Pancreas (tissue), 10 donors: ENCODE data around the gene RAB39A. TPM values are rescaled to one million over a fixed set of nuclear protein-coding genes. Genes with fewer than 3 reads are reported as not detected.
A peak's percentile ranks its signal among the peaks of the same experiment; 100 is the strongest.

Experiments
- ATAC-seq, 4 donors: fragments of 200-7000 bp; cut with Tn5 transposase; one replicate each; pipeline versions ENCODE4 v1.8.0 to v1.9.1; 2020; ENCODE audit warnings: mild to moderate bottlenecking in 4 of 4, moderate library complexity in 4 of 4
- DNase-seq, 6 donors: peaks; one replicate each; pipeline ENCODE4 v3.0.0-alpha.2; 2020
- FAIRE-seq: peaks from 2 replicates; lab custom pipeline; 2012; peaks lifted over from hg19 to GRCh38; lab: Jason Lieb, UNC
- H3K27ac ChIP-seq, 4 donors: fragments of 200-600 bp; sonication (generic); 1 replicate in 3 of 4; 2 replicates in 1 of 4; pipeline versions ENCODE4 v1.5.0 to v1.8.0; 2020
- H3K27me3 ChIP-seq, 4 donors: fragments of 200-600 bp; one replicate each; pipeline ENCODE4 v1.8.0; 2021
- H3K36me3 ChIP-seq, 3 donors: fragments of 200-600 bp; sonication (generic) in 1 of 3; one replicate each; pipeline versions ENCODE4 v1.5.0 to v1.8.0; 2020 to 2021
- H3K4me1 ChIP-seq, 3 donors: fragments of 200-600 bp; one replicate each; pipeline ENCODE4 v1.8.0; 2021
- H3K4me3 ChIP-seq, 4 donors: fragments of 200-600 bp; sonication (generic) in 2 of 4; one replicate each; pipeline versions ENCODE4 v1.5.0 to v1.8.0; 2020 to 2021
- H3K9me3 ChIP-seq, 4 donors: fragments of 200-600 bp; one replicate each; pipeline ENCODE4 v1.8.0; 2021
- WGBS, 2 donors: extraction: QIAGEN DNeasy Blood & Tissue Kit; methylation state at CpG; one replicate each; pipeline ENCODE4 v1.1.7; 2013; 5-methylcytosine and 5-hydroxymethylcytosine counted together
- intact Hi-C, 3 donors: fragments of 100-400 bp; cut with DNase I; formaldehyde crosslinking; loops; one replicate each; pipeline versions ENCODE4 v1.11.1 to v1.14.2; 2022
- polyA plus RNA-seq, 2 donors: library from polyadenylated mRNA; stranded (reverse); fragments of 200-250 nt; gene quantifications; one replicate each; pipeline ENCODE4 v1.2.3, GENCODE V29; 2013
- total RNA-seq, 6 donors: library from RNA; stranded (reverse); fragmentation: NEBNext Ultra II Directional in 4 of 6; extraction: Animal tissue kit (Norgen Biotek cat#: 25700) in 4 of 6; gene quantifications; one replicate each; pipeline versions ENCODE4 v1.2.1 to v1.2.4, GENCODE V29; 2021 to 2023
- TF ChIP-seq, protein P1 (sequence below), 4 donors: fragments of 200-600 bp; sonication (generic) in 3 of 4; IDR thresholded peaks; one replicate each; pipeline versions ENCODE4 v1.5.0 to v1.8.0; 2021; ENCODE audit warnings: antibody characterized with exemption in 4 of 4
- donor health status: healthy with polysubstance abuse.
- donor health status: DM: no; HTN: no; CAD: no; lungs with moderate emphysema.
- donor health status: DM: no; HTN: no; CAD: no.
- donor health status: control.
- donor health status: control.
- donor health status: Bipolar disorder and iron deficiency.
- donor health status: DM: yes; HTN: yes; CAD: no.
- donor health status: DM: no; HTN: no; CAD: no.
- donor health status: DM: no; HTN: no; CAD: no.
- donor health status: DM: yes; HTN: yes; CAD: no.

The RAB39A gene
- total and polyA plus RNA-seq, 8 donors = 0.15 to 1.0 (median 0.47) TPM; not detected in 2

- Histone ChIP-seq H3K9me3 (no peaks in the 10 kb centered on the region), H3K27ac (no peak overlapping the region), H3K36me3 (no peaks in the 10 kb centered on the region), H3K27me3 (peaks cover 0 to 3% (median 0%) of the 10 kb centered on the region in 4 donors), H3K4me1 (no peaks in the 10 kb centered on the region), H3K4me3 (no peak overlapping the region)
- DNase-seq = no peak
- TF ChIP-seq, protein P1, sequence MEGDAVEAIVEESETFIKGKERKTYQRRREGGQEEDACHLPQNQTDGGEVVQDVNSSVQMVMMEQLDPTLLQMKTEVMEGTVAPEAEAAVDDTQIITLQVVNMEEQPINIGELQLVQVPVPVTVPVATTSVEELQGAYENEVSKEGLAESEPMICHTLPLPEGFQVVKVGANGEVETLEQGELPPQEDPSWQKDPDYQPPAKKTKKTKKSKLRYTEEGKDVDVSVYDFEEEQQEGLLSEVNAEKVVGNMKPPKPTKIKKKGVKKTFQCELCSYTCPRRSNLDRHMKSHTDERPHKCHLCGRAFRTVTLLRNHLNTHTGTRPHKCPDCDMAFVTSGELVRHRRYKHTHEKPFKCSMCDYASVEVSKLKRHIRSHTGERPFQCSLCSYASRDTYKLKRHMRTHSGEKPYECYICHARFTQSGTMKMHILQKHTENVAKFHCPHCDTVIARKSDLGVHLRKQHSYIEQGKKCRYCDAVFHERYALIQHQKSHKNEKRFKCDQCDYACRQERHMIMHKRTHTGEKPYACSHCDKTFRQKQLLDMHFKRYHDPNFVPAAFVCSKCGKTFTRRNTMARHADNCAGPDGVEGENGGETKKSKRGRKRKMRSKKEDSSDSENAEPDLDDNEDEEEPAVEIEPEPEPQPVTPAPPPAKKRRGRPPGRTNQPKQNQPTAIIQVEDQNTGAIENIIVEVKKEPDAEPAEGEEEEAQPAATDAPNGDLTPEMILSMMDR (IDR thresholded peaks at IDR 0.05) = no peak
- intact Hi-C loops = no loop called here
- WGBS, 2 donors = 69 to 80% methylated on average over 5 of the region's 5 CpGs
- FAIRE-seq = no peak
- no peak for ATAC-seq
These were observed 41.8 kb downstream of the RAB39A start for GRCh38 chr11:107970049-107970448.

GRCh38 chr11:107973641-107974040 lies 45.4 kb downstream of the RAB39A start:
- Histone ChIP-seq H3K9me3 (no peaks in the 10 kb centered on the region), H3K36me3 (no peaks in the 10 kb centered on the region), H3K27ac (no peak overlapping the region), H3K4me3 (no peak overlapping the region), H3K27me3 (no peaks in the 10 kb centered on the region), H3K4me1 (no peaks in the 10 kb centered on the region)
- FAIRE-seq = no peak
- intact Hi-C loops = no loop called here
- TF ChIP-seq, protein P1 (IDR thresholded peaks at IDR 0.05) = no peak
- 88 to 90% methylated on average over 1 of the region's 1 CpG for WGBS, 2 donors
- no peak for DNase-seq
- no peak for ATAC-seq

- Histone ChIP-seq H3K36me3 (no peaks in the 10 kb centered on the region), H3K9me3 (no peaks in the 10 kb centered on the region), H3K4me1 (no peaks in the 10 kb centered on the region), H3K4me3 (no peak overlapping the region), H3K27ac (no peak overlapping the region), H3K27me3 (no peaks in the 10 kb centered on the region)
- DNase-seq (no peak), FAIRE-seq (no peak), ATAC-seq (peak in 2 of 4 donors; percentile 44 to 53)
- 73 to 82% methylated on average over 5 of the region's 5 CpGs for WGBS, 2 donors
- intact Hi-C loops = no loop called here
- TF ChIP-seq, protein P1 (IDR thresholded peaks at IDR 0.05) = no peak
These were observed 60.3 kb downstream of the RAB39A start for GRCh38 chr11:107988397-107989158.

- TF ChIP-seq, protein P1 (IDR thresholded peaks at IDR 0.05) = no peak
- Histone ChIP-seq H3K27ac (no peak overlapping the region), H3K9me3 (no peaks in the 10 kb centered on the region), H3K4me1 (no peaks in the 10 kb centered on the region), H3K4me3 (no peak overlapping the region), H3K27me3 (no peaks in the 10 kb centered on the region), H3K36me3 (no peaks in the 10 kb centered on the region)
- WGBS, 2 donors = 72 to 74% methylated on average over 5 of the region's 5 CpGs
- DNase-seq (no peak), FAIRE-seq (no peak), ATAC-seq (no peak)
- intact Hi-C loops = no loop called here
These were observed 63.7 kb downstream of the RAB39A start for GRCh38 chr11:107991868-107992414.
